Astrocyte (in vitro differentiated cells and primary cell): ENCODE results near the gene MED27. TPM values are rescaled to one million over a fixed set of nuclear protein-coding genes. Genes with fewer than 3 reads are reported as not detected.

Source experiments
- DNase-seq: peaks from one replicate; pipeline ENCODE4 v3.0.0-alpha.2; 2010; ENCODE audit warnings: low read depth
- FAIRE-seq: peaks from 2 replicates; lab custom pipeline; 2011; peaks lifted over from hg19 to GRCh38; lab: Jason Lieb, UNC
- H2AFZ ChIP-seq: 2 replicates; pipeline ENCODE4 v1.6.0; 2012; ENCODE audit warnings: low read depth, low read length, inconsistent platforms
- H3K27ac ChIP-seq: 2 replicates; pipeline ENCODE4 v1.5.1; 2011; ENCODE audit warnings: low read depth, low read length, inconsistent platforms
- H3K27me3 ChIP-seq: 2 replicates; pipeline ENCODE4 v1.6.0; 2011; ENCODE audit warnings: low read length, inconsistent platforms; ENCODE audit not compliant: insufficient read depth
- H3K36me3 ChIP-seq: 2 replicates; pipeline ENCODE4 v1.5.1; 2011; ENCODE audit warnings: low read length, inconsistent platforms; ENCODE audit not compliant: insufficient read depth
- H3K4me1 ChIP-seq: 2 replicates; pipeline ENCODE4 v1.5.1; 2011; ENCODE audit warnings: low read length, inconsistent platforms; ENCODE audit not compliant: insufficient read depth
- H3K4me2 ChIP-seq: 2 replicates; pipeline ENCODE4 v1.6.0; 2012; ENCODE audit warnings: low read length, inconsistent platforms
- H3K4me3 ChIP-seq: 2 replicates; pipeline ENCODE4 v1.5.1; 2011; ENCODE audit warnings: low read depth, mild to moderate bottlenecking, low read length, inconsistent platforms; ENCODE audit not compliant: insufficient read depth
- H3K79me2 ChIP-seq: 2 replicates; pipeline ENCODE4 v1.6.0; 2012; ENCODE audit warnings: mild to moderate bottlenecking, low read length, inconsistent platforms; ENCODE audit not compliant: insufficient read depth
- H3K9ac ChIP-seq: 2 replicates; pipeline ENCODE4 v1.6.0; 2012; ENCODE audit warnings: mild to moderate bottlenecking, low read length, inconsistent platforms
- H3K9me3 ChIP-seq: 2 replicates; pipeline ENCODE4 v1.5.1; 2012; ENCODE audit warnings: low read depth, mild to moderate bottlenecking, low read length, inconsistent platforms; ENCODE audit not compliant: insufficient read depth
- H4K20me1 ChIP-seq: 2 replicates; pipeline ENCODE4 v1.6.0; 2012; ENCODE audit warnings: low read length, inconsistent platforms; ENCODE audit not compliant: insufficient read depth
- H3K27ac Mint-ChIP-seq: one replicate; pipeline ENCODE4 v1.8.0; 2021; ENCODE audit warnings: mild to moderate bottlenecking, mixed read lengths; ENCODE audit not compliant: unreplicated experiment
- H3K27me3 Mint-ChIP-seq: one replicate; pipeline ENCODE4 v1.8.0; 2021; ENCODE audit warnings: low read depth, mixed read lengths; ENCODE audit not compliant: unreplicated experiment
- H3K36me3 Mint-ChIP-seq: one replicate; pipeline ENCODE4 v1.8.0; 2021; ENCODE audit warnings: low read depth, mixed read lengths; ENCODE audit not compliant: unreplicated experiment
- H3K4me1 Mint-ChIP-seq: one replicate; pipeline ENCODE4 v1.8.0; 2021; ENCODE audit warnings: low read depth, mixed read lengths; ENCODE audit not compliant: unreplicated experiment
- H3K4me3 Mint-ChIP-seq: one replicate; pipeline ENCODE4 v1.8.0; 2021; ENCODE audit warnings: mild to moderate bottlenecking, moderate library complexity, mixed read lengths; ENCODE audit not compliant: unreplicated experiment
- H3K9me3 Mint-ChIP-seq: one replicate; pipeline ENCODE4 v1.8.0; 2021; ENCODE audit warnings: mild to moderate bottlenecking, mixed read lengths; ENCODE audit not compliant: unreplicated experiment
- CTCF ChIP-seq: IDR thresholded peaks from 2 replicates; pipeline ENCODE4 v1.5.1; 2011; ENCODE audit warnings: low read depth, mild to moderate bottlenecking, inconsistent platforms, low read length, moderate library complexity; ENCODE audit not compliant: insufficient read depth
- EZH2 ChIP-seq: IDR thresholded peaks from 2 replicates; pipeline ENCODE4 v1.6.1; 2012; ENCODE audit warnings: mild to moderate bottlenecking, low read length, inconsistent platforms; ENCODE audit not compliant: insufficient read depth
- total RNA-seq: library from RNA; stranded (reverse); gene quantifications from 2 replicates; pipeline ENCODE4 v1.2.1, GENCODE V29; 2021

MED27 gene
- total RNA-seq, 1 donor from 2014 or later = 26.9 TPM

- H3K4me3 Mint-ChIP-seq = no peak overlapping the region
- H3K36me3 Mint-ChIP-seq = no peaks in the 10 kb centered on the region
- no peaks in the 10 kb centered on the region for H3K36me3 ChIP-seq
- H3K27me3 ChIP-seq = peaks cover 48% of the 10 kb centered on the region
- FAIRE-seq = no peak
- H2AFZ ChIP-seq = no peak overlapping the region
- H3K4me3 ChIP-seq = no peak overlapping the region
- no peaks in the 10 kb centered on the region for H4K20me1 ChIP-seq
- H3K27ac Mint-ChIP-seq = no peak overlapping the region
- no peaks in the 10 kb centered on the region for H3K4me1 ChIP-seq
- no peak overlapping the region for H3K27ac ChIP-seq
- peaks cover 3% of the 10 kb centered on the region for H3K9me3 Mint-ChIP-seq
- peaks cover 67% of the 10 kb centered on the region for H3K27me3 Mint-ChIP-seq
- H3K9me3 ChIP-seq = no peaks in the 10 kb centered on the region
- no peaks in the 10 kb centered on the region for H3K4me1 Mint-ChIP-seq
- H3K4me2 ChIP-seq = no peak overlapping the region
- H3K9ac ChIP-seq = no peak overlapping the region
- TF ChIP-seq EZH2 (no peak), CTCF (no peak)
- no peaks in the 10 kb centered on the region for H3K79me2 ChIP-seq
- DNase-seq = no peak
Measured at GRCh38 chr9:132116583-132116982, 36.9 kb upstream of the MED27 start.

GRCh38 chr9:132114102-132114707, 34.5 kb upstream of the MED27 start:
- FAIRE-seq (no peak), DNase-seq (peak; percentile 46)
- TF ChIP-seq EZH2 = no peak
- no peak for TF ChIP-seq CTCF
- Histone ChIP-seq H3K36me3 (no peaks in the 10 kb centered on the region), H2AFZ (no peak overlapping the region), H3K9me3 (no peaks in the 10 kb centered on the region), H3K4me2 (no peak overlapping the region), H3K27ac (no peak overlapping the region), H3K4me1 (no peaks in the 10 kb centered on the region), H4K20me1 (no peaks in the 10 kb centered on the region), H3K9ac (no peak overlapping the region), H3K27me3 (peaks cover 37% of the 10 kb centered on the region), H3K4me3 (no peak overlapping the region), H3K79me2 (no peaks in the 10 kb centered on the region)
- peaks cover 3% of the 10 kb centered on the region for H3K9me3 Mint-ChIP-seq
- no peak overlapping the region for H3K4me3 Mint-ChIP-seq
- H3K27me3 Mint-ChIP-seq = peaks cover 71% of the 10 kb centered on the region
- no peaks in the 10 kb centered on the region for H3K36me3 Mint-ChIP-seq
- no peak overlapping the region for H3K27ac Mint-ChIP-seq
- H3K4me1 Mint-ChIP-seq = no peaks in the 10 kb centered on the region

GRCh38 chr9:132109291-132109690, 29.6 kb upstream of the MED27 start:
- Histone ChIP-seq H3K36me3 (no peaks in the 10 kb centered on the region), H3K9me3 (no peaks in the 10 kb centered on the region), H3K4me2 (no peak overlapping the region), H3K4me1 (no peaks in the 10 kb centered on the region), H3K9ac (no peak overlapping the region), H3K27me3 (peaks cover 36% of the 10 kb centered on the region), H3K79me2 (no peaks in the 10 kb centered on the region), H4K20me1 (no peaks in the 10 kb centered on the region), H3K4me3 (no peak overlapping the region), H2AFZ (no peak overlapping the region), H3K27ac (no peak overlapping the region)
- peaks cover 3% of the 10 kb centered on the region for H3K4me1 Mint-ChIP-seq
- TF ChIP-seq CTCF (no peak), EZH2 (no peak)
- no peaks in the 10 kb centered on the region for H3K36me3 Mint-ChIP-seq
- no peak for DNase-seq
- H3K27ac Mint-ChIP-seq = no peak overlapping the region
- no peaks in the 10 kb centered on the region for H3K9me3 Mint-ChIP-seq
- peaks cover 52% of the 10 kb centered on the region for H3K27me3 Mint-ChIP-seq
- FAIRE-seq = no peak
- H3K4me3 Mint-ChIP-seq = no peak overlapping the region
